Activated CD8-positive, alpha-beta memory T cell treated with anti-CD3 and anti-CD28 coated beads for 36 hours (primary cell): ENCODE measurements around the gene SSH2. TPM values are rescaled to one million over a fixed set of nuclear protein-coding genes. Genes with fewer than 3 reads are reported as not detected.

Experiments used
- CTCF ChIA-PET: fragments of 350-600 bp; sonication (Branson Sonifier 250); formaldehyde crosslinking; loops from one replicate; lab custom pipeline; 2021; ENCODE audit warnings: antibody characterized with exemption; lab: Charles Lee
- POLR2A ChIA-PET: fragments of 350-600 bp; sonication (Branson Sonifier 250); formaldehyde crosslinking; loops from one replicate; lab custom pipeline; 2021; ENCODE audit warnings: antibody characterized with exemption; lab: Charles Lee
- total RNA-seq, 2 experiments: library from RNA; stranded (reverse); gene quantifications; one replicate each; pipeline ENCODE4 v1.2.3, GENCODE V29; 2021

The SSH2 gene
- total RNA-seq, 2 experiments from 2014 or later, result 26.5 to 27.3 TPM

GRCh38 chr17:29608986-29609385, 321.0 kb downstream of the SSH2 start:
- CTCF ChIA-PET, result interaction anchor here (0.6 to 1.3 kb wide), 3 partner anchors 9 to 170 kb away, joined by 3 to 9 read pairs (median 3); no protein-coding TSS in a partner anchor
- POLR2A ChIA-PET, result interaction anchor here (0.6 kb wide), 1 partner anchor 17 kb away, joined by 3 read pairs; no protein-coding TSS in a partner anchor

GRCh38 chr17:29607557-29608195, 322.4 kb downstream of the SSH2 start:
- POLR2A ChIA-PET, result no interaction called here
- CTCF ChIA-PET, result interaction anchor here (1.1 to 1.3 kb wide), 3 partner anchors 10 to 20 kb away, joined by 3 to 9 read pairs (median 3); no protein-coding TSS in a partner anchor

GRCh38 chr17:29603109-29603674, 326.8 kb downstream of the SSH2 start:
- CTCF ChIA-PET, result no interaction called here
- POLR2A ChIA-PET, result no interaction called here

GRCh38 chr17:29597361-29598172, 332.5 kb downstream of the SSH2 start:
- CTCF ChIA-PET, result interaction anchor here (1.1 to 2.9 kb wide), 3 partner anchors 16 to 29 kb away, joined by 3 to 12 read pairs (median 4); partner anchors contain the start of gene TP53I13
- POLR2A ChIA-PET, result no interaction called here

GRCh38 chr17:29596811-29597210, 333.2 kb downstream of the SSH2 start:
- ChIA-PET CTCF (interaction anchor here (0.5 to 2.9 kb wide), 3 partner anchors 10 to 28 kb away, joined by 3 to 12 read pairs (median 4); partner anchors contain the start of gene TP53I13), POLR2A (no interaction called here)

- POLR2A ChIA-PET, result no interaction called here
- CTCF ChIA-PET, result interaction anchor here (0.5 to 2.9 kb wide), 2 partner anchors 11 to 17 kb away, joined by 4 to 12 read pairs; no protein-coding TSS in a partner anchor
Measured at GRCh38 chr17:29595943-29596774, 333.9 kb downstream of the SSH2 start.

GRCh38 chr17:29595107-29595942, 334.7 kb downstream of the SSH2 start:
- ChIA-PET CTCF (interaction anchor here (2.9 to 4.7 kb wide), 2 partner anchors 18 to 20 kb away, joined by 12 to 97 read pairs; no protein-coding TSS in a partner anchor), POLR2A (interaction anchor here (1.4 kb wide), 1 partner anchor 301 kb away, joined by 3 read pairs; the partner anchor contains the start of gene NUFIP2)

GRCh38 chr17:29594519-29595090, 335.4 kb downstream of the SSH2 start:
- CTCF ChIA-PET, result interaction anchor here (1.0 to 4.7 kb wide), 3 partner anchors 21 to 415 kb away, joined by 3 to 97 read pairs (median 5); partner anchors contain the start of gene MYO18A
- POLR2A ChIA-PET, result interaction anchor here (0.6 to 3.9 kb wide), 4 partner anchors 22 to 300 kb away, joined by 3 to 17 read pairs (median 4); partner anchors contain the start of gene NUFIP2

GRCh38 chr17:29593591-29594518, 336.2 kb downstream of the SSH2 start:
- POLR2A ChIA-PET, result interaction anchor here (0.6 to 3.9 kb wide), 7 partner anchors 20 to 300 kb away, joined by 3 to 17 read pairs (median 4); partner anchors contain the start of gene NUFIP2

GRCh38 chr17:29592850-29593551, 337.0 kb downstream of the SSH2 start, which contains the start of gene ANKRD13B:
Gene ANKRD13B, plus strand, starts transcription at chr17:29593132. Its CDS starts 490 bp downstream, at chr17:29593622.
- ChIA-PET POLR2A (interaction anchor here (0.5 to 3.9 kb wide), 7 partner anchors 13 to 299 kb away, joined by 3 to 17 read pairs (median 4); partner anchors contain the start of gene NUFIP2), CTCF (interaction anchor here (0.6 to 4.7 kb wide), 12 partner anchors 12 to 339 kb away, joined by 3 to 97 read pairs (median 5); no protein-coding TSS in a partner anchor)

More at GRCh38 chr17:29593591-29594518, 336.2 kb downstream of the SSH2 start:
- CTCF ChIA-PET, result interaction anchor here (0.6 to 4.7 kb wide), 8 partner anchors 17 to 414 kb away, joined by 3 to 97 read pairs (median 6); partner anchors contain the start of gene MYO18A

GRCh38 chr17:29591737-29592608, 338.1 kb downstream of the SSH2 start:
- ChIA-PET CTCF (interaction anchor here (0.8 to 4.7 kb wide), 18 partner anchors 11 to 340 kb away, joined by 3 to 97 read pairs (median 4); partner anchors contain the start of gene ABHD15), POLR2A (interaction anchor here (0.5 to 3.9 kb wide), 9 partner anchors 11 to 298 kb away, joined by 3 to 17 read pairs (median 4); partner anchors contain the start of genes ABHD15, NUFIP2 and TP53I13)

- CTCF ChIA-PET, result interaction anchor here (0.6 to 4.7 kb wide), 16 partner anchors 10 to 300 kb away, joined by 3 to 97 read pairs (median 4); partner anchors contain the start of gene ABHD15
Measured at GRCh38 chr17:29591146-29591736, 338.8 kb downstream of the SSH2 start.

More at GRCh38 chr17:29591146-29591736, 338.8 kb downstream of the SSH2 start:
- POLR2A ChIA-PET, result interaction anchor here (0.6 to 3.9 kb wide), 6 partner anchors 10 to 339 kb away, joined by 3 to 17 read pairs (median 4); partner anchors contain the start of genes ABHD15 and TP53I13
